DMS53 (cell line): ENCODE data around the gene IL13RA1.
"Not testable (repeated sequence)": the region's sequence is repeated elsewhere in the genome, so short reads cannot be mapped to it uniquely, and the experiment has no call there.

ENCODE experiments used
- DNase-seq: peaks from one replicate; lab custom pipeline; 2025; lab: John Stamatoyannopoulos, UW

IL13RA1 gene

GRCh38 chrX:118726887-118727685, at the start of gene IL13RA1:
TSS of gene IL13RA1 (plus strand) at chrX:118727606. CDS start at chrX:118727639, 33 bp downstream.
- DNase-seq: peak; percentile 95

GRCh38 chrX:118679290-118679689, 48.1 kb upstream of the IL13RA1 start:
- peak; percentile 13 for DNase-seq

DNA sequence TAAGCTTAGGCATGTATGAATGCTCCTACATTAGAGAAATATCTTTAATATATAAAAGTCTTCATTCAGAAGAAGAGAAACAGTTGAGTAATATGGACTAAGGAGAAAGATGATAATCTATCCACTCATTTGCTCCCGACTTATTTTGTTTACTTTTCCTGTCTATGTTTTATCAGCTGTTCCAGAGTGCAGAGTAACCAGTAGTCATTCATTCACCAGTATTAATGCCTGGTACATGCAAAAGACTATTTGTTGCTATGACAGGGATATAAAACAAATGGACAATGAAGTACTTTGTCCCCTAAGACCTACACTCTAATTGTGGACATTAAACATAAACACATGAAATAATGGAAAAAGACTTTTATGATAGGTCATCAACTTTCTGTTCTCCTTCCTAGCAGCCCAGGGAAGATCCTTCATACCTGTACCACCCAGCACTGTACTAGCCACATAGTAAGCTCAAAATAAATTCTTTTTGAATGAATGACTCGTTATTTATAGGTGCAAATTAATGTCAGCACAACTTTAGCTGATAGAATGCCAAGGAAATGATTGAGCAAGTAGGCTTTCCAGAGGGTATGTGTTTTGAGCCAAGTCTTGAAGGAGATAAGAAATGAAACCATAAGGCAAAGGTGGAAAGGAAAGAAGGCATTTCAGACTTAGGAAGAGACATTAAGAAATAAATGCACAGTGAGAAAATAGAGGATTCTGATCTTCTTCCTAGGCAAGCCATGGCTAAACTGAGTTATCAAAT, 45.0 kb upstream of the IL13RA1 start:
- DNase-seq: peak; percentile 83

DNA sequence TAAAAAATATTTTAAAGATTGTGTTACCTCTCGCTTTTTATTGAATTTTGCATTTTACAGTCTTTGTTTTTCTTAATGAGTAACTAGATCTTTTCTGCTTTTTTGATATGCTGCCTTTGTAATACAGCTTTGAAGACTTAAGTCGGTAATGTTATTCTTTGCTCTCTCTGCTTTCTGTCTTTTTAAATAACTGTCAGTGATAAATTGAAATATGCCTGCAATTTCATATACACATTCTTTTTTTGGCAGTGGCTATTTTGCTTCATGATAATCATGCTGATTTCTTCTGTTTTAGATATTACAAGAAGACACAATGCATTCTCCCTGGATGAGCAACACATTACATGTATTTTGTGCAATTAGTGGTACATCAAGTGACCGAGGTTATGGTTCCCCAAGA, 42.0 kb upstream of the IL13RA1 start:
- no peak for DNase-seq

GRCh38 chrX:118688935-118689334, 38.5 kb upstream of the IL13RA1 start:
- DNase-seq: no peak

- DNase-seq: no peak
Measured at GRCh38 chrX:118693843-118694242, 33.6 kb upstream of the IL13RA1 start.

GRCh38 chrX:118694638-118695037, 32.8 kb upstream of the IL13RA1 start:
- no peak for DNase-seq

GRCh38 chrX:118698516-118699170, 28.8 kb upstream of the IL13RA1 start:
- no peak for DNase-seq

DNA sequence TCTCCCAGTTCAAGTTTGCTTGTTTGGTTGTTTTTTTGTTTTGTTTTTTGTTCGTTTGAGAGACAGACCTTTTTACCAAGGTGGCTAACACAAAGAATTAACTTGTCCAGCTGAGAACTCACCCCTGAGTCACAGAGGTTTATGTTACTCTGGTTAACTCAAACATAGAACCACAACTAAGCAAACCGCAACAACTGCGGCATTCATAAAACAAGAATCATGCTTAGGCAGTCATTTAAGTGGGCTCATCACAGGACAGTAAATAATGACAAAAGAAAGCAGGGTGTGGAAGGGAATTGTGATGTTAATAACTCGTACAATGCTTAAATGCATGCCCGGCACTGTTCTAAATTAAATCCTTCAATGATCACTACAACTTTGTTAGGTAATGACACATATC, 24.7 kb upstream of the IL13RA1 start:
- DNase-seq: no peak

GRCh38 chrX:118706681-118707080, 20.7 kb upstream of the IL13RA1 start:
- no peak for DNase-seq

DNA sequence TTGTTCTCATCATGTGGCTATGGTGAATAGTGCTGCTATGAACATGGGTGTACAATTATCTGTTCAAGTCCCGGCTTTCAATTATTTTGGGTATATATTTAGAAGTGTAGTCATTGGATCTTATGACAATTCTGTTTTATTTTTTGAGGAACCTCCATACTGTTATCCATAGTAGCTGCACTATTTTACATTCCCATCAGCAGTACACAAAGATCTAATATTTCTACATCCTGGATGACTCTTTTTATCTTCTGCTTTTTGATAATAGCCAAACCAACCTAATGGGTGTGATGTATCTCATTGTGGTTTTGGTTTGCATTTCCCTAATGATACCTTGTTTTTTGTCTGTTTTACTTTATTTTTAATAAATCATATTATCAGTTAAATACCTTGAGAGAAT, 12.9 kb upstream of the IL13RA1 start:
- DNase-seq: no peak

DNA sequence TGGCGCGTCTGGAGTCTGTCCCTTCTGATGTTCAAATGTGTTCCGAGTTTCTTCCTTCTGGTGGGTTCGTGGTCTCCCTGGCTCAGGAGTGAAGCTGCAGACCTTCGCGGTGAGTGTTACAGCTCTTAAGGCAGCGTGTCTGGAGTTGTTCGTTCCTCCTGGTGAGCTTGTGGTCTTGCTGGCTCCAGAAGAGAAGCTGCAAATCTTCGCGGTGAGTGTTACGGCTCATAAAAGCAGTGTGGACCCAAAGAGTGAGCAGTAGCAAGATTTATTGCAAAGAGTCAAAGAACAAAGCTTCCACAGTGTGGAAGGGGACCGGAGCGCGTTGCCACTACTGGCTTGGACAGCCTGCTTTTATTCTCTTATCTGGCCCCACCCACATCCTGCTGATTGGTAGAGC, 11.5 kb upstream of the IL13RA1 start:
- not testable (repeated sequence) for DNase-seq

DNA sequence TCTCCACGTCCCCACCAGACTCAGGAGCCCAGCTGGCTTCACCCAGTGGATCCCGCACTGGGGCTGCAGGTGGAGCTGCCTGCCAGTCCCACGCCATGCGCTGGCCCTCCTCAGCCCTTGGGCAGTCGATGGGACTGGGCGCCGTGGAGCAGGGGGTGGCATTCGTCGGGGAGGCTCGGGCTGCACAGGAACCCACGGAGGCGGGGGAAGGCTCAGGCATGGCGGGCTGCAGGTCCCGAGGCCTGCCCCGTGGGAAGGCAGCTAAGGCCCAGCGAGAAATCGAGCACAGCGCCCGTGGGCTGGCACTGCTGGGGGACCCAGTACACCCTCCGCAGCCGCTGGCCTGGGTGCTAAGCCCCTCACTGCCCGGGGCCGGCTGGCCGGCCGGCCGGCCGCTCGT, 10.6 kb upstream of the IL13RA1 start:
- not testable (repeated sequence) for DNase-seq

DNA sequence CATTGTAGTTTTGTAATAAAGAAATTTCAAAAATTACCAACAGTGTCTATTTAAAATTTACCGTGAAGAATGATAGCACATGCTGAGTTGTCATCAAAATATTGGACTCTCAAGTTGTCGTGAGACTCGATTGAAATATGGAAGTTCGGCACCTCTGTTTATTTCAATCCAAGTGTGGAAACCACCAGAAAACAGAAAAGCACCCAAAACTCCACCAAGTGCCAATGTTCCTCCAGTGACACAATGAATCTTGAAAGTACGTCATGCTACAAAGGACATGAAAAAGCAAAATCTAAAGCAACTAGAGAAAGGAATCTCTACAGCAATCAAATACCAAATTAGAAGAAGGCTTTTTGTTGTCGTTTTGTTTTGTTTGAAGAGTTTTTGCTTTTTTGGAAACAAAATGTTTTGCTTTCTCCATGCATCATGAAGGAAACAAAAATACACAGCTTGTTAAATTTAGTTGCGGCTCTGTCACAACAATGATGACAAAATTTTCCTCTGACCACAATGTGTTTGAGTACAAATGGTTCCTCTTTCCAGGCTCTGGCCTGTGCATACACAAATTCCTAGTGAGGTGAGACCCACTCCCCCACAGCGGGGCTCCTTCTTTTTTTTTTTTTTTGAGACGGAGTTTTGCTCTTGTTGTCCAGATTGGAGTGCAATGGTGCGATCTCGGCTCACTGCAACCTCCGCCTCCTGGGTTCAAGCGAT, 9.6 kb upstream of the IL13RA1 start:
- DNase-seq: no peak

DNA sequence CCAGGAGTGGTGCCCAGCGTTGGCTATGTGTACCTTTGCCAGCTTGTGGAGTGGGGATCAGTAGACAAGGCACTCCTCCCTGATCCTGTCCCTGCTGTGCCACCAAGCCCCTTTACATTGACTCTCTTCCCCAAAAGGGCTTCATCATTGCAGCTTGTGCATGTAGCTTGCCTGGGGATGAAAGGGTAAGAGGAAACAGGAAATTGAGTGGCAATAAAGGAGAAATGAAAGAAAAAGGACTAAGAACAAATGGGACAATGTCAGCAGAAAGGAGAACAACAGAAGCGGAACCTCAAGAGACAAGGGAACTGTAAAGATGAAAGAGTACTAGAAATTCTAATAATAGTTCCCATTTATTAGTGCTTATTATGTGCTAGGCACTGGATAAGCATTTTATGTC, 8.7 kb upstream of the IL13RA1 start:
- DNase-seq: no peak

GRCh38 chrX:118720058-118720707, 7.2 kb upstream of the IL13RA1 start:
- no peak for DNase-seq

DNA sequence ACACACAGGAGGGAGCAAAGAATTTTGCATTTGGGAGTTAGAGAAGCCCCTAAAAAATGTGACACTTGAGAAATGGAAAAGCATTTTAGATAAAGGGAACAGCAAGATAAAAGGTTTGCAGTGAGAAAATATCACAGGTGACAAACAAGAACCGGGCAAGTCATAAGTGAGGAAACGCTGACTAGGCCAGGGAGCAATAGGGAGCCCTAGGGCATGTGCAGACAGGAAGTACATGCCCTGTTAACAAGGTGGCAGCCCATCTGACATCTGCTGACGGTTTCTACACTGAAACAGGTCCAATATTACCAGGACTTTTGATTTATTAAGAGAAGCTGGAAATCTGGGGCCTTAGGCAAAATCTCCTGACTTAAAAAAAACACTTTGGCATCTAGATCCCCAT, 4.0 kb upstream of the IL13RA1 start:
- DNase-seq: no peak

GRCh38 chrX:118724365-118724764, 3.0 kb upstream of the IL13RA1 start:
- DNase-seq: no peak

- DNase-seq: no peak
Measured at GRCh38 chrX:118724775-118725174, 2.6 kb upstream of the IL13RA1 start.

DNA sequence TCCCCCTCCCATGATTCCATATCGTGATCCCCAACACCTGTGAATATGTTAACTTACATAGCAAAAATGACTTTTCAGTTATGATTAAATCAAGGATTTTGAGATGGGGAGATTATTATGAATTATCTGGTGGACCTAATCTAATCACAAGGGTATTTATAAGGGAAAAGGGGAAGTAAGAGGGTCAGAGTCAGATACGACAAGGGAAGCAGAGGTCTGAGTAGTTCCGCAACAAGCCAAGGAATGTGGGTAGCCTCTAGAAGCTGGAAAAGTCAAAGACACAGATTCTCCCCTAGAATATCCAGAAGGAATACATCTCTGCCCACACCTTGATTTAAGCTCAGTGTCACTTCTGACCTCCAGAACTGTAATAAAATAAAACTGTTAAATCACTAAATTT, 1.0 kb upstream of the IL13RA1 start:
- no peak for DNase-seq

- DNase-seq: peak; percentile 54
Measured at GRCh38 chrX:118727686-118728339, 407 bp downstream of the IL13RA1 start.
